Lung (tissue), 12 donors: ENCODE measurements around the gene S1PR5. TPM values are rescaled to one million over a fixed set of nuclear protein-coding genes. Genes with fewer than 3 reads are reported as not detected.

Experiments
- ATAC-seq: fragments of 200-7000 bp; cut with Tn5 transposase; one replicate; pipeline ENCODE4 v1.9.1; 2020; ENCODE audit warnings: moderate number of reproducible peaks; ENCODE audit not compliant: insufficient read depth, low FRiP score
- DNase-seq, 3 donors: peaks; one replicate each; pipeline ENCODE4 v3.0.0-alpha.2; 2013 to 2017
- H3K27ac ChIP-seq, 2 donors: one replicate each; pipeline ENCODE4 v1.5.1; 2013; ENCODE audit warnings: mild to moderate bottlenecking in 2 of 2, moderate library complexity in 2 of 2, control low read depth in 1 of 2, inconsistent platforms in 1 of 2, low read depth in 1 of 2, low read length in 1 of 2
- H3K27me3 ChIP-seq, 3 donors: one replicate each; pipeline ENCODE4 v1.5.1; 2013; ENCODE audit warnings: low read length in 2 of 3; ENCODE audit not compliant: control insufficient read depth in 3 of 3, insufficient read depth in 3 of 3
- H3K36me3 ChIP-seq, 4 donors: one replicate each; pipeline ENCODE4 v1.5.1; 2013; ENCODE audit warnings: low read length in 4 of 4, mild to moderate bottlenecking in 1 of 4, moderate library complexity in 1 of 4; ENCODE audit not compliant: control insufficient read depth in 4 of 4, insufficient read depth in 4 of 4
- H3K4me1 ChIP-seq, 5 donors: one replicate each; pipeline ENCODE4 v1.5.1; 2013; ENCODE audit warnings: low read length in 5 of 5, mild to moderate bottlenecking in 2 of 5, moderate library complexity in 1 of 5; ENCODE audit not compliant: control insufficient read depth in 5 of 5, insufficient read depth in 5 of 5
- H3K4me3 ChIP-seq: one replicate; pipeline ENCODE4 v1.5.1; 2013; ENCODE audit warnings: mild to moderate bottlenecking, control low read depth, moderate library complexity
- H3K9ac ChIP-seq, 2 donors: one replicate each; pipeline ENCODE4 v1.5.1; 2013; ENCODE audit warnings: low read length in 2 of 2, control low read depth in 1 of 2; ENCODE audit not compliant: insufficient read depth in 1 of 2
- H3K9me3 ChIP-seq, 4 donors: one replicate each; pipeline ENCODE4 v1.5.1; 2013; ENCODE audit warnings: low read length in 3 of 4, mild to moderate bottlenecking in 1 of 4, moderate library complexity in 1 of 4; ENCODE audit not compliant: control insufficient read depth in 4 of 4, insufficient read depth in 3 of 4
- WGBS, 2 donors: extraction: QIAGEN DNeasy Blood & Tissue Kit; methylation state at CpG; one replicate each; pipeline ENCODE4 v1.1.7; 2013; 5-methylcytosine and 5-hydroxymethylcytosine counted together
- polyA plus RNA-seq, 2 donors: library from polyadenylated mRNA; stranded (reverse); fragments of 200-250 nt; gene quantifications; one replicate each; pipeline ENCODE4 v1.2.1, GENCODE V29; 2013
- total RNA-seq, 2 donors: library from RNA; depleted of rRNA in 1 of 2; stranded (reverse); fragments of >200 nt in 1 of 2; gene quantifications; one replicate each; pipeline ENCODE4 v1.2.1, GENCODE V29; 2014 to 2021
- TF ChIP-seq, protein P1 (sequence below): IDR thresholded peaks from 2 replicates; pipeline ENCODE4 v1.5.1; 2012; ENCODE audit warnings: mild to moderate bottlenecking; ENCODE audit errors: control extremely low read depth, extremely low read depth
- donor health status: control.
- donor health status: control.
- donor health status: Bipolar disorder and iron deficiency.
- donor health status: healthy.
- donor health status: DM: yes; HTN: yes; CAD: no.

The S1PR5 gene
- total and polyA plus RNA-seq, 4 donors = 0.26 to 1.4 (median 0.89) TPM

- peaks cover 0 to 4% (median 0%) of the 10 kb centered on the region in 3 donors for H3K27me3 ChIP-seq
- TF ChIP-seq, protein P1, sequence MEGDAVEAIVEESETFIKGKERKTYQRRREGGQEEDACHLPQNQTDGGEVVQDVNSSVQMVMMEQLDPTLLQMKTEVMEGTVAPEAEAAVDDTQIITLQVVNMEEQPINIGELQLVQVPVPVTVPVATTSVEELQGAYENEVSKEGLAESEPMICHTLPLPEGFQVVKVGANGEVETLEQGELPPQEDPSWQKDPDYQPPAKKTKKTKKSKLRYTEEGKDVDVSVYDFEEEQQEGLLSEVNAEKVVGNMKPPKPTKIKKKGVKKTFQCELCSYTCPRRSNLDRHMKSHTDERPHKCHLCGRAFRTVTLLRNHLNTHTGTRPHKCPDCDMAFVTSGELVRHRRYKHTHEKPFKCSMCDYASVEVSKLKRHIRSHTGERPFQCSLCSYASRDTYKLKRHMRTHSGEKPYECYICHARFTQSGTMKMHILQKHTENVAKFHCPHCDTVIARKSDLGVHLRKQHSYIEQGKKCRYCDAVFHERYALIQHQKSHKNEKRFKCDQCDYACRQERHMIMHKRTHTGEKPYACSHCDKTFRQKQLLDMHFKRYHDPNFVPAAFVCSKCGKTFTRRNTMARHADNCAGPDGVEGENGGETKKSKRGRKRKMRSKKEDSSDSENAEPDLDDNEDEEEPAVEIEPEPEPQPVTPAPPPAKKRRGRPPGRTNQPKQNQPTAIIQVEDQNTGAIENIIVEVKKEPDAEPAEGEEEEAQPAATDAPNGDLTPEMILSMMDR = peak; percentile 74
- no peaks in the 10 kb centered on the region for H3K9me3 ChIP-seq
- no peak overlapping the region for H3K27ac ChIP-seq
- H3K4me1 ChIP-seq = peaks cover 0 to 9% (median 0%) of the 10 kb centered on the region in 5 donors
- H3K9ac ChIP-seq = no peak overlapping the region
- no peak overlapping the region for H3K4me3 ChIP-seq
- no peak for ATAC-seq
- WGBS, 2 donors = 27 to 29% methylated on average over 17 of the region's 17 CpGs
- DNase-seq = peak; percentile 45 to 71 (median 63)
- peaks cover 0 to 3% (median 0%) of the 10 kb centered on the region in 4 donors for H3K36me3 ChIP-seq
These were observed 11.5 kb downstream of the S1PR5 start for GRCh38 chr19:10505583-10506229.

DNA sequence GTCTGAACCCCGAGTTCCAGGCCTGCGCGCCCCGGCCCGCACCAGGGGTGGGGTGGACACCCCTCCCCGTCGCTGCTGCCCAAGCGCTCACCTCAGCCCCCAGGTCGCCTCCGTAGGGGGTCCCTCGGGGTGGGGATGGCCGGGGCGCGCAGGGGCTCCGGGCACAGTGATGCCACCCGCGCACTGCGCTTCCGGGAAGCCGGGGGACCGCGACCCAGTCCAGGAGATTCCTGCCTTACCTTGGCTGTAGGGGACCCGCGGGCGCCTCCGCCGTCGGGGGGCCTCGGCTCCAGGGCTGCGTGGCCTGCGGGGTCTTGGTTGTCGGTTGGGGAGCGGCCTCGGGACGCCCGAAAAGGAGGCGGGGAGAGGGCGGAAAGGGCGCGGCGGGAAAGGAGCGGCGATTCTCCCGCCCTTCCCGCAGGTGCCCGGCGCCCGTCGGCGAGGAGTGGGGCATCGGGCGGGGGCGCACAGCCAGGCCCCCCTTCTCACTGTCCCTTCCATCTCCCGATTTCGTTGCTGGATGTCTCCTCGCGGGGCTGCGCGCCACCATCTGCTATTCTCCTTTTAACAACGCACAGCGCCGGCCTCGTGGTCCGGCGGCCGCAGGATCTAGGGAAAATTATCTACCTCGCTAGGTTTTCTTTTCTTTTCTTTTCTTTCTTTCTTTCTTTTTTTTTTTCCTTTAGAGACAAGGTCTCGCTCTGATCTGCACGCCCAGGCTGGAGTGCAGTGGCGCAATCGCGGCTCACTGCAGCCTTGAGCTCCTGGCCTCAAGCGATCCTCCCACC lies 14.1 kb downstream of the S1PR5 start, which contains the start of gene KEAP1:
KEAP1 (minus strand) TSS at position 355 of the 788 bp plus-strand sequence. CDS start 3,323 bp downstream, outside the sequence.
- ATAC-seq (peak; percentile 12), DNase-seq (peak; percentile 61 to 71 (median 68))
- no peaks in the 10 kb centered on the region for H3K27me3 ChIP-seq
- TF ChIP-seq, protein P1 = no peak
- H3K36me3 ChIP-seq = peaks cover 0 to 7% (median 6%) of the 10 kb centered on the region in 4 donors
- no peaks in the 10 kb centered on the region for H3K9me3 ChIP-seq
- H3K27ac ChIP-seq = peak within 1 kb of the TSS; percentile 99
- peak within 1 kb of the TSS in 1 of 2 donors; percentile 72 for H3K9ac ChIP-seq
- peak within 1 kb of the TSS; percentile 72 for H3K4me3 ChIP-seq
- peaks cover 0 to 15% (median 0%) of the 10 kb centered on the region in 5 donors for H3K4me1 ChIP-seq
- 3 to 4% methylated on average over 56 to 73 of the region's 73 CpGs for WGBS, 2 donors

GRCh38 chr19:10502524-10503001 lies 14.7 kb downstream of the S1PR5 start:
- H3K36me3 ChIP-seq = peaks cover 0 to 7% (median 6%) of the 10 kb centered on the region in 4 donors
- 0 to 1% methylated on average over 32 to 65 of the region's 65 CpGs for WGBS, 2 donors
- TF ChIP-seq, protein P1 = no peak
- peak overlapping the region; percentile 72 for H3K4me3 ChIP-seq
- H3K27ac ChIP-seq = peak overlapping the region; percentile 99
- DNase-seq (peak; percentile 95 to 98 (median 97)), ATAC-seq (peak; percentile 96)
- H3K9ac ChIP-seq = peak overlapping the region in 1 of 2 donors; percentile 72
- no peaks in the 10 kb centered on the region for H3K27me3 ChIP-seq
- H3K4me1 ChIP-seq = peaks cover 0 to 15% (median 0%) of the 10 kb centered on the region in 5 donors
- no peaks in the 10 kb centered on the region for H3K9me3 ChIP-seq
